Colonic mucosa (tissue), 4 donors: Measurements from ENCODE around the gene OR6K6. TPM values are rescaled to one million over a fixed set of nuclear protein-coding genes. Genes with fewer than 3 reads are reported as not detected.

Experiments used
- DNase-seq: peaks from one replicate; pipeline ENCODE4 v3.0.0-alpha.2; 2020
- H3K27ac ChIP-seq: fragments of 200-600 bp; one replicate; pipeline ENCODE4 v1.8.0; 2021
- H3K27me3 ChIP-seq: fragments of 200-600 bp; one replicate; pipeline ENCODE4 v1.8.0; 2021
- H3K36me3 ChIP-seq: fragments of 200-600 bp; one replicate; pipeline ENCODE4 v1.8.0; 2021
- H3K4me1 ChIP-seq: fragments of 200-600 bp; one replicate; pipeline ENCODE4 v1.8.0; 2021; ENCODE audit warnings: mild to moderate bottlenecking
- H3K4me3 ChIP-seq: fragments of 200-600 bp; one replicate; pipeline ENCODE4 v1.8.0; 2021
- H3K9ac ChIP-seq, 2 donors: one replicate each; pipeline ENCODE4 v1.7.0; 2013; ENCODE audit warnings: control low read depth in 2 of 2, low read depth in 2 of 2, low read length in 2 of 2
- H3K9me3 ChIP-seq: fragments of 200-600 bp; one replicate; pipeline ENCODE4 v1.8.0; 2021
- intact Hi-C: fragments of 100-400 bp; cut with DNase I; formaldehyde crosslinking; loops from one replicate; pipeline ENCODE4 v1.14.1; 2022
- total RNA-seq, 2 donors: library from RNA; stranded (reverse); fragmentation: NEBNext Ultra II Directional in 1 of 2; extraction: Animal tissue kit (Norgen Biotek cat#: 25700) in 1 of 2; gene quantifications; one replicate each; pipeline ENCODE4 v1.2.1, GENCODE V29; 2021
- TF ChIP-seq, protein P1 (sequence below): fragments of 200-600 bp; IDR thresholded peaks from one replicate; pipeline ENCODE4 v1.8.0; 2022; ENCODE audit warnings: antibody characterized with exemption, mild to moderate bottlenecking
- donor health status: healthy.
- donor health status: DM: no; HTN: no; CAD: no.
- donor health status: DM: no; HTN: no; CAD: no.

The OR6K6 gene
- total RNA-seq, 2 donors from 2014 or later: not detected

DNA sequence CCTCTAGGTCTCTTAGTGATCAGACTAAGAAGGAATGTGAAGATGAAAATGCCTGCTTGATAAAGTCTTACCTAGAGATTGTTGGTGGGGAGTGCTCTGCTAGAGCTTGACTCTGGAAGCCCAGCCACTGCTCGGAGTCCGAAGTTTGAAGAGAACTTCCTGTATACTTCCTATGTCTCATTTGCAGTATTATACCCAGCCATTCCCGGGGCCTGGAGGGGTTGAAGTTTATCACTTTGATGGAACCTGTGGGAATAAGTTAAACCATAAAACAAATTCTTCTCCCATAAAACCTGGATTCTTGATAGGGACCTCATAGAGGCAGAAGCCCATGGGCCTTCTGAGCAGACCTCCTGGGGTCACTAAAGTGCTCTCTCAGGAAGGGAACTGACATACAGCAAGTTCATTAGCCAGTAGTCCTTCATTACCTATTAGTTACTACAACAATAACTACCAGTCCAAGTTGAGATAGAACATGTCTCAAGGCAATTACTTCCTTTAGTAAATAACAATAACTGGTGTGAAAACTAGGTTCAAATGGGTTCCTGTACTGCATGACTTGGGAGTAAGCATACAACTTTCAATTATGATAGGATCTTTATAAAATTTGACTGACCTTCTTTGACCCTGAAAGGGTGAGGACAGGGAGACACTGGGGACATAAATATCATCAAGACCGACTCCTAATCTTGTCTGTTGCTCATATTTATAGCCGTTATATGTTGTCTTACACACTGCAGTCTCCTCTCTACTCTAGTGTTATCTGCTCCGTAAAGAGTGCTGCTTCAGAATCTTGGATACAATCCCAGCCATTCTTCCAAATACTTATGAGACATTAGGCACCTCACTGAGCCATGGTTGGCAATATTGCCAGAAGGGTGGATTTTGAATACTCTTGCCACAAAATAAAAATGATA, 17.7 kb downstream of the OR6K6 start, which contains the start of gene OR6N1:
OR6N1 (minus strand) TSS at position 246 of the 917 bp plus-strand sequence. CDS start 5,513 bp downstream, outside the sequence.
- Histone ChIP-seq H3K27me3 (no peaks in the 10 kb centered on the region), H3K36me3 (no peaks in the 10 kb centered on the region), H3K9ac (no peak within 1 kb of the TSS), H3K4me1 (no peaks in the 10 kb centered on the region), H3K9me3 (no peaks in the 10 kb centered on the region), H3K27ac (no peak within 1 kb of the TSS), H3K4me3 (no peak within 1 kb of the TSS)
- intact Hi-C loops: no loop called here
- TF ChIP-seq, protein P1, sequence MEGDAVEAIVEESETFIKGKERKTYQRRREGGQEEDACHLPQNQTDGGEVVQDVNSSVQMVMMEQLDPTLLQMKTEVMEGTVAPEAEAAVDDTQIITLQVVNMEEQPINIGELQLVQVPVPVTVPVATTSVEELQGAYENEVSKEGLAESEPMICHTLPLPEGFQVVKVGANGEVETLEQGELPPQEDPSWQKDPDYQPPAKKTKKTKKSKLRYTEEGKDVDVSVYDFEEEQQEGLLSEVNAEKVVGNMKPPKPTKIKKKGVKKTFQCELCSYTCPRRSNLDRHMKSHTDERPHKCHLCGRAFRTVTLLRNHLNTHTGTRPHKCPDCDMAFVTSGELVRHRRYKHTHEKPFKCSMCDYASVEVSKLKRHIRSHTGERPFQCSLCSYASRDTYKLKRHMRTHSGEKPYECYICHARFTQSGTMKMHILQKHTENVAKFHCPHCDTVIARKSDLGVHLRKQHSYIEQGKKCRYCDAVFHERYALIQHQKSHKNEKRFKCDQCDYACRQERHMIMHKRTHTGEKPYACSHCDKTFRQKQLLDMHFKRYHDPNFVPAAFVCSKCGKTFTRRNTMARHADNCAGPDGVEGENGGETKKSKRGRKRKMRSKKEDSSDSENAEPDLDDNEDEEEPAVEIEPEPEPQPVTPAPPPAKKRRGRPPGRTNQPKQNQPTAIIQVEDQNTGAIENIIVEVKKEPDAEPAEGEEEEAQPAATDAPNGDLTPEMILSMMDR: no peak
- DNase-seq: no peak

DNA sequence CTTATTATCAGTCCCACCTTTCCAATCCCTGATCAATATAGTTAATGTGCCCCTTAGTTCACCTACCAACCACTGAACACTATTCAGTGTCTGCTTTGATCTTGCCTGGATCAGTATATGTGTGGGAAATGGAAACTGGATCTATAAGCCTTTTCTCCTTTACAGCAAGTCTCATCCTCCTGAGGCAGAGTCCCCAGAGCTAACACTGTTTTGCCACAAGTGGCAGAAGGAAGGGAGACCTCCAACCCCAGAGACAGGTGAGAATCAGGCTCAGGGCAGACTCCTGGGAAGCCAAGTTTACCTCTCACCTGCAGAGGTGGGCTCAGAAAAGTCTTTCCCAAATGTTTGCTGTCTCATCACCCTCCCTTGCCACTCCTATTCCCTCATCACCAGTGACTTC, 26.6 kb downstream of the OR6K6 start, which contains the start of gene OR6N2:
OR6N2 (minus strand) TSS at position 101 of the 400 bp plus-strand sequence. CDS start 3,569 bp downstream, outside the sequence.
- TF ChIP-seq, protein P1: no peak
- Histone ChIP-seq H3K9me3 (no peaks in the 10 kb centered on the region), H3K4me3 (no peak within 1 kb of the TSS), H3K4me1 (no peaks in the 10 kb centered on the region), H3K9ac (no peak within 1 kb of the TSS), H3K36me3 (no peaks in the 10 kb centered on the region), H3K27ac (no peak within 1 kb of the TSS), H3K27me3 (no peaks in the 10 kb centered on the region)
- no peak for DNase-seq
- intact Hi-C loops: no loop called here

DNA sequence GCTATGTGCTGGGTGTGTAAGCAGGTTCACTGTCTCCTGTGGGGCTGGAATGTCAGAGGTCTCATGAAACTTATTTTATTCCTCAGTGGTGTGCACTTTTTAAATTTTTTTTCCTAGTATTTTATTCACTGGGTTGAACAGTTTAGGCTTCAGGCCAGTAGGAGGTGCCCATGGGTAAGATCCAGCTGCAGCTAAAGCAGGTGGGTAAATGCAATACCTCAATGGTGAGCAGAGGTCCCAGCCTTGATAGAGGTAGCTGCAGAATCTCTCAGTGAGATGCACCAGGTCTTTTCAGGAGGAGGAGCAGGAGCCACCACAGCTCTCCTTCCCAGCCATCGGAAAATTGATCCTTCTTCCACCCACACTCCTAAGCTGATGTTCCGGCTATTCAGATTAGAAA, 39.1 kb downstream of the OR6K6 start:
- Histone ChIP-seq H3K4me1 (no peaks in the 10 kb centered on the region), H3K9me3 (no peaks in the 10 kb centered on the region), H3K4me3 (no peak overlapping the region), H3K27me3 (no peaks in the 10 kb centered on the region), H3K9ac (no peak overlapping the region), H3K36me3 (no peaks in the 10 kb centered on the region), H3K27ac (no peak overlapping the region)
- DNase-seq: no peak
- TF ChIP-seq, protein P1: no peak
- intact Hi-C loops: no loop called here

DNA sequence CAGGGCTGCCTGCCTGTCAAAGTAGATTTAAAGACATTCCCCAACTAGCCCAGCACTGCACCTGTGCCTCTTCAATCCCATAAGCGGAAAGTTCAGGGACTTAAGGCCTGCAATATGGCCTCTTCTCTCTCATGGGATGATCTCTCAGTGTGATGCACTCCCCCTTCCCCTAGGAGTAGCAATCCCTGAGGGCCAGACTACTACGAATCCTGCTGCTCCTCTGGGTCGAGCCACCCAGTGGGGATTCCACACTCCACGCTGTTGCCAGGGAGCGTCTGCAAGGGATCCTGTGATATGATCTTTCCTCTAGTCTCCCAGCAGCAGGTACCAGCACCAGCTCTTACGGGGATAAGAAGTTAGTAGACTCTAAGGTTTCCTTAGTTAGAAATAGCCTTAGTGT, 39.7 kb downstream of the OR6K6 start:
- no peak for DNase-seq
- intact Hi-C loops: no loop called here
- TF ChIP-seq, protein P1: no peak
- Histone ChIP-seq H3K4me1 (no peaks in the 10 kb centered on the region), H3K9ac (no peak overlapping the region), H3K36me3 (no peaks in the 10 kb centered on the region), H3K27ac (no peak overlapping the region), H3K27me3 (no peaks in the 10 kb centered on the region), H3K4me3 (no peak overlapping the region), H3K9me3 (no peaks in the 10 kb centered on the region)

DNA sequence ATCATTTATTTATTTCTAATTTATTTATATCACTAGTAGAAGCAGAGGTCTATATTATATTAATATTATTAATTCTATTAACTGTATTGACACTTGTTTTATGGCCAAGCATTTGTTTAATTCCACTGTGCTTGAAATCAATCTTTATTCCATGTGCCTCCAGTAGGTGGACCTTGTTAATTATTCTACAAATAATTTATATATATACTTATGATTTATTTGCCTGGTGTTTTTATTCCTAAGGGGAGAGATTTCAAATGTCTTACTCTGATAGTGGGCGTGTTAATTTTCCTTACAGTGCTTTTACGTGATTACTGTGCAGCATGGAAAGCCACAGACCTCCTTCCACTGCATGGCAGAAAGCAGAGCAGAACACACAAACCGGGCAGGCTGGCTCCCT, 44.0 kb downstream of the OR6K6 start:
- H3K4me1 ChIP-seq: no peaks in the 10 kb centered on the region
- H3K9me3 ChIP-seq: no peaks in the 10 kb centered on the region
- H3K9ac ChIP-seq: no peak overlapping the region
- H3K4me3 ChIP-seq: no peak overlapping the region
- no peak overlapping the region for H3K27ac ChIP-seq
- H3K36me3 ChIP-seq: no peaks in the 10 kb centered on the region
- intact Hi-C loops: no loop called here
- TF ChIP-seq, protein P1: no peak
- no peaks in the 10 kb centered on the region for H3K27me3 ChIP-seq
- no peak for DNase-seq
